Measurements from ENCODE around the gene OR10A7. TPM values are rescaled to one million over a fixed set of nuclear protein-coding genes. Genes with fewer than 3 reads are reported as not detected.
"Not testable (repeated sequence)": the region's sequence is repeated elsewhere in the genome, so short reads cannot be mapped to it uniquely, and the experiment has no call there.

OR10A7 gene
- total and polyA plus RNA-seq, 2 of the 13 experiments (the other 11 are each of a cell fraction or from before 2014, with no cell fraction given) = not detected

DNA sequence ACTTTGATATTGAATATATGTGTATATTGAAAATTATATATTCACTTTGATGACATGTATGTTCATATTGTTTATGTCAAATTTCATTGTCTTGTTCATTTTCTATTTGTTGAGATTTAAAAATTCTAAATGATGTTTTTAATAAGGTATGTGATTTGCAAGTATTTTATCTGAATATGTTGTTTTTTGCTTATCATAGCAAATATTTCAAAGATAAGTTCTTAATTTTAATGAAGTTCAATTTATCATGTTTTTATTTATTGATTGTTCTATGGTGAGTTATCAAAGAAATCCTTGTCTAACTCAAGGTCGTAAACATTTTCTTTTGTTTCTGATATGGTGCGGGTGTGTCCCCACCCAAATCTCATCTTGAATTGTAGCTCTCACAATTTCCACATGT lies 49.4 kb upstream of the OR10A7 start:
- Histone ChIP-seq H3K79me2 (ENCODE audit: insufficient read depth, low read length) (no peaks in the 10 kb centered on the region), H3K27me3 (ENCODE audit: control insufficient read depth in 1 of 2, insufficient read depth in 2 of 2, low read length in 2 of 2) (0 out of 5 replicates have a peak, but pooled peaks cover 0 to 5% of the 10 kb centered on the region in 2 experiments), H3K9me3 (ENCODE audit: low read length) (peaks cover 7% of the 10 kb centered on the region; the same call in 1 of the 2 replicates), H2AFZ (ENCODE audit: low read length) (no peak overlapping the region), H3K27ac (ENCODE audit: extremely low read length, insufficient read depth, low read length) (no peak overlapping the region), H3K4me1 (ENCODE audit: insufficient read depth, low read length) (no peaks in the 10 kb centered on the region), H3K9ac (ENCODE audit: insufficient read depth, low read depth, low read length) (no peak overlapping the region), H3K4me2 (ENCODE audit: low read depth, low read length) (no peak overlapping the region), H4K20me1 (ENCODE audit: insufficient read depth, low read length) (no peaks in the 10 kb centered on the region), H3K4me3 (replicated peaks in 1 of 3; ENCODE audit: insufficient read depth in 1 of 3, low read depth in 2 of 3, low read length in 3 of 3) (no peak overlapping the region), H3K36me3 (replicated peaks in 1 of 2; ENCODE audit: control insufficient read depth in 1 of 2, insufficient read depth in 2 of 2, low read length in 2 of 2) (no peaks in the 10 kb centered on the region)
- intact Hi-C loops (cut with micrococcal nuclease; ENCODE audit: unreplicated experiment) (no loop called here), in situ Hi-C loops (cut with HindIII; ENCODE audit: extremely low pct_ligation_motif_present, low pct_unique_long_range_greater_than_20kb) (no loop called here)
- ChIA-PET POLR2A (no interaction called here), CTCF (ENCODE audit: low intra/inter-chr PET ratio, low total read pairs) (no interaction called here)
- DNase-seq (ENCODE audit: low spot score) (no peak), ATAC-seq (no peak), FAIRE-seq (no peak)
- no TSS peak for BruUV-seq (replicated peaks)
- TF ChIP-seq MAFF (IDR thresholded peaks at IDR 0.05; ENCODE audit: low read depth, low read length) = peak; percentile 34; the same call in 1 of the 2 replicates
- peak in 1 of 2 experiments; percentile 73; a peak in 2 of 4 replicates for TF ChIP-seq MAFK (conservative IDR thresholded peaks at IDR 0.05 in 1 of 2, IDR thresholded peaks at IDR 0.05 in 1 of 2; ENCODE audit: low read length in 2 of 2)
- TF ChIP-seq ZFP82 (CRISPR knock-in tag; IDR thresholded peaks at IDR 0.05; ENCODE audit: borderline replicate concordance) = no peak
- WGBS (ENCODE audit: low lambda C conversion rate) = 4% methylated on average over 2 of the region's 2 CpGs

DNA sequence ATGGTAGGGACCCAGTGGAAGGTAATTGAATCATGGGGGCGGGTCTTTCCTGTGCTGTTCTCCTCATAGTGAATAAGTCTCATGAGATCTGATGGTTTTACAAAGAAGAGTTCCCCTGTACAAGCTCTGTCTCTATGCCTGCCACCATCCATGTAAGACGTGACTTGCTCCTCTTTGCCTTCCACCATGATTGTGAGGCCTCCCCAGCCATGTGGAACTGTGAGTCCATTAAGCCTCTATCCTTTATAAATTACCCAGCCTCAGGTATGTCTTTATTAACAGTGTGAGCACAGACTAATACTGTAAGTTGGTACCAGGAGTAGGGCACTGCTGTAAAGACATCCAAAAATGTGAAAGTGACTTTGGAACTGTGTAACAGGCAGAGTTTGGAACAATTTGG lies 49.0 kb upstream of the OR10A7 start:
- H4K20me1 ChIP-seq (ENCODE audit: insufficient read depth, low read length); in situ Hi-C loops (cut with HindIII; ENCODE audit: extremely low pct_ligation_motif_present, low pct_unique_long_range_greater_than_20kb); ATAC-seq; intact Hi-C loops (cut with micrococcal nuclease; ENCODE audit: unreplicated experiment); H3K4me3 ChIP-seq (replicated peaks in 1 of 3; ENCODE audit: insufficient read depth in 1 of 3, low read depth in 2 of 3, low read length in 3 of 3); H3K27ac ChIP-seq (ENCODE audit: extremely low read length, insufficient read depth, low read length); H3K27me3 ChIP-seq (ENCODE audit: control insufficient read depth in 1 of 2, insufficient read depth in 2 of 2, low read length in 2 of 2); H3K36me3 ChIP-seq (replicated peaks in 1 of 2; ENCODE audit: control insufficient read depth in 1 of 2, insufficient read depth in 2 of 2, low read length in 2 of 2); H3K4me2 ChIP-seq (ENCODE audit: low read depth, low read length); H2AFZ ChIP-seq (ENCODE audit: low read length); H3K9me3 ChIP-seq (ENCODE audit: low read length); BruUV-seq (replicated peaks); H3K4me1 ChIP-seq (ENCODE audit: insufficient read depth, low read length); FAIRE-seq; CTCF ChIA-PET (ENCODE audit: low intra/inter-chr PET ratio, low total read pairs); H3K79me2 ChIP-seq (ENCODE audit: insufficient read depth, low read length); POLR2A ChIA-PET; DNase-seq (ENCODE audit: low spot score); H3K9ac ChIP-seq (ENCODE audit: insufficient read depth, low read depth, low read length): not testable (repeated sequence)
- 5% methylated on average over 2 of the region's 2 CpGs for WGBS (ENCODE audit: low lambda C conversion rate)
